Gastroesophageal sphincter (tissue), 3 donors: Measurements from ENCODE around the gene INPP4B.

ENCODE experiments used
- CTCF ChIP-seq, 4 experiments: fragments of 200-600 bp in 2 of 4; fragments of 450-650 bp in 2 of 4; sonication (generic) in 1 of 4; IDR thresholded peaks; one replicate each; pipeline ENCODE4 v1.5.1; 2017 to 2019; ENCODE audit warnings: antibody characterized with exemption in 4 of 4, mild to moderate bottlenecking in 2 of 4, moderate library complexity in 2 of 4
- EP300 ChIP-seq: sonication (generic); formaldehyde crosslinking; IDR thresholded peaks from one replicate; pipeline ENCODE4 v1.6.1; 2017; ENCODE audit warnings: antibody characterized with exemption, mild to moderate bottlenecking
- POLR2AphosphoS5 ChIP-seq: sonication (generic); formaldehyde crosslinking; IDR thresholded peaks from one replicate; pipeline ENCODE4 v1.6.1; 2017; ENCODE audit warnings: antibody characterized with exemption

GRCh38 chr4:142781114-142781513 lies 65.0 kb downstream of the INPP4B start:
- TF ChIP-seq POLR2AphosphoS5 = no peak
- no peak for TF ChIP-seq CTCF (IDR thresholded peaks at IDR 0.05)
- no peak for TF ChIP-seq EP300
